GM19238 (cell line): ENCODE results near the gene SHC3.

ENCODE experiments used
- DNase-seq: peaks from one replicate; pipeline ENCODE4 v3.0.0; 2011; ENCODE audit warnings: low spot score; ENCODE audit not compliant: insufficient read length

Gene SHC3

DNA sequence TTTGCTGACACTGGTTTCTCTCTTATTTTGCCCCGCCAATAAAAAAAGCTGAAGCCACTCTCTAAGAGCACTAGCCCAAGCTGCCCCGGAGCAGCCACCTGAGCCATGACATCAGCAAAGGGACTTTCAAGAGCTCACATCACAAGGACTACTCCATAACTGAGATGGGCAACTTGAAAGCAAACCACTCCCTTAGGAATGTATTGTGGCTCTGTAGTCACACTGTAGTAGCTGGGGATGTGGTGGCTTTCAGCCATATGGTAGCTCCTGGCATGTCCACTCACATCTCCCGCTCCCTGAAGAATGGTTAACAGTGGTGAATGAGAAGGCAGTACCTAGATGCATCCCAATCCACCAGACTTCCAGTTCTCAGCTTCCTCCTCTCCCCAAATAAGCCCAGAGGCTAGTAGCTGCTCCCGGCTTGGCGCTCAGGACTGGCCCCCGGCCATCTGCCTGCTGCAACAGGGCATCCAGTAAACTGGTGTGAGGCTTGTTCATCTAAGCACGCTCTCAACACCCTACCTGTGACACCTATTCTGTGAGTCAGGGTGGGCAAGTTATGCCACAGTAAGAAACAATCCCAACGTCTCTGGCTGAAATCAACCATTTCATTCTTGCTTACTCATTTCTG lies 123.6 kb downstream of the SHC3 start:
- no peak for DNase-seq

DNA sequence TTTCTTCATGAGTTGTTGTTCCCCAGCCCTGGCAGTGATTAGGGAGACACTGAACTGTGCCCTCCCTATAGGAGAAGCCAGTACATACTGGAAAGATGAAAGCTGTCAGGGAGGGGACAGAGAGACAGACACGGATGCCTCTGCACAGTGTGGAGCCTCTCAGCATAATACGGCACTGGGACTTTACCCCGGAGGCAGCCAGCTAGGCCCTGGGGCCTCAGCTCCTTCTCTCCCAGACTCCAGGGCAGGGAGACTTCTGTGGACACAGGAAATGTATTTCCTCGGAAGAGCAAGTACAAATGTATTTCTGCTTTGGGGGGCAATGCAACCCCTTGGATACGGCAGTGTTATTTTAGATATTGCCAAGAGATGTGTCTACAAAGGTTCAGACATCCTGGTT lies 125.3 kb downstream of the SHC3 start:
- DNase-seq: no peak

DNA sequence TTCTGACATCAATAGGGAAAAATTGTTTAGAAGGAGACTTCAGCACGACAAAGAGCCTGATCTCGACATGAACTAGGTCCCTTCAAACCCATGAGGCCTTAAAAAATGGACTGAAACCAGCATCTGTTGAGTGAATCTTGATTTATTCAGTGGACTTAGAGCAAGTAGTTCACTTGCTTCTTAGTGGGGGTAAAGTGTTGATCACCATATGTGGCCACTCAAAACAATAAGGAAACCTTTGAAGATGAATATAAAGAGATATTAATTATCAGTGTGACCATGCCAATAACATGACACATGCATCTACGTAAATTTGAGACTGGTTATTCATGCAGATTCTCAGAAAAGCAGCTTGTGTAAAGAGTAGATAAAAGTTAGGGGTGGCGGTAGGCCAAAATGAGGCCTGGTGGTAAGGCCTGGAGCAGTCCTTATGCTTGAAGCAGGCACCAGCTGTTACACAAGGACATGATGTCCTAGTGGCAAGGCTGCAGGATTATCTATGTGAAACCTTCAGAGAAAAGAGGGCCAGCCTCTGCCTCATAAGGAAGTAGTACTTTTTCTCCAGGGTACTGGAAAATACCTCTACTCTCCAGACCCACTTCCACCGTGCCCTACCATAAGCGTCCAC lies 126.0 kb downstream of the SHC3 start:
- DNase-seq: no peak

DNA sequence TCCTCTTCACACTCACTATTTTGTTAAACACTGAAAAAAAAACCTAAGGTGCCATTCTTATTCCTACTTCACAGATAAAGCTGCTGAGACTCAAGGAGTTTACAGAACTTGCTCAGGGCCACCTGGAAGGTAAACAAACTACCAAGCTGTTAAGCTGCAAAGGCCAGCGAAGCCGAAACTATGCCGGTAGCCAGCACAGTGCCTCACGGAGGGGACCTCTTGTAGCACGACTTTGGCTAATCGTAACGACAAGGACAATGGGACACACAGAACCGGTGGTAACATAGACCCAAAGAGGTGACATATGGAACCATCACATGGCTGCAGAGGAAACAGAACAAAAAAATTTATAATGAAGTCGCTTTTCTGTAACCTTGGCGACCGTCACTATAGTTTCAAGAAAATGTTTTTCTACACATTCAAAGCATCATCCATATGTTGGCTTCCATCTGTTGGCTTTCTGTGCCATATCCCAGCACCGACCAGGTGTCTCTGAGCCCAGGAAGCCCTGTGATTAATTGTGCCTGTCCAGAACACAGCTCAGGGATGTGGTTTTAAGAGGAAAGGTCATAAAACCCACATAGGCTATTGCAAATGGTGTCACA lies 127.1 kb downstream of the SHC3 start:
- no peak for DNase-seq

DNA sequence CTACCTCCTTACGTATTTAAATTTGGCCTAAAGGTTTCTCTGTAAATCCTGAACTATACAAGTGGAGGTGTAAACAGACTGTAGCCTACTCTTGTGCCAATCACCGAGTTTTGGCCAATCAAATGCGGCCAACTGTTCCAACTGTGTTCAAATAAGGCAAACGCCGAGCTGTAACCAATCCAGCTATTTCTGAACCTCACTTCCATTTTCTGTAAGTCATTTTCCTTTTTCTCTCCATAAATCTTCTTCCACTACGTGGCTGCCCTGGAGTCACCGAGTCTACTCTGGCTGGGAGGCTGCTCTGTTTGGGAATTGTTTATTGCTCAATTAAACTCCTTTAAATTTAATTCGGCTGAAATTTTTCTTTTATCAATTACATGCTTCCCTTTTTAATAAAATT lies 129.0 kb downstream of the SHC3 start:
- no peak for DNase-seq

DNA sequence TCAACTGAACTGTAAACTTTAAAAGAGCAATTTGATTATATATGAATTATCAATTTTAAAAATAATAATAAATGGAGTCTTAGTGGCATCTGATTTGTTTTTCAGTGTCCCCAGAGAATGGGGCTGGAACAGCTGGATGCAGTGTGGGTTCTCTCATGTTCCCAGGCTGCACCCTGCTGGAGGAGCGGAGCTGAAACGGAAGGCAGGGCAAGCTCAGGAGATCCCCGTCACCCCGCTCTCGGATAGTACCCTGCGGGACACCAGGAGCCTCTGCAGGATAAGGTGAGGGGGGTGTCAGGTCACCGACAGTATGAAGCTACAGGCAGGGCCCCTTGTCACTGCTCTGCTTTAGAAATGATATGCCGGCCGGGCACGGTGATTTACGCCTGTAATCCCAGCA lies 130.0 kb downstream of the SHC3 start:
- DNase-seq: no peak

DNA sequence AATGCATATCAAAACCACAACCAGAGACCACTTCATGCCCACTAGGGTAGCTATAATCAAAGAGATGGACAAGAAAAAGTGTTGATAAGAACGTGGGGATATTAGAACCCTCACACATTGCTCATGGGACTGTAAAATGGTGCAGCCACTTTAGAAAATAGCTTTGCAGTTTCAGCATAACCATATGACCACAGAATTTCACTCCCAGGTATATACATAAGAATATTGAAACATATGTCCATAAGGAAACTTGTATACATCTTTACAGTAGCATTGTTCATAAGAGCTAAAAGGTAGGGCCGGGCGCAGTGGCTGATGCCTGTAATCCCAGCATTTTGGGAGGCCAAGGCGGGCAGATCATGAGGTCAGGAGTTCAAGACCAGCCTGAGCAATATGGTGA lies 131.0 kb downstream of the SHC3 start:
- DNase-seq: no peak

DNA sequence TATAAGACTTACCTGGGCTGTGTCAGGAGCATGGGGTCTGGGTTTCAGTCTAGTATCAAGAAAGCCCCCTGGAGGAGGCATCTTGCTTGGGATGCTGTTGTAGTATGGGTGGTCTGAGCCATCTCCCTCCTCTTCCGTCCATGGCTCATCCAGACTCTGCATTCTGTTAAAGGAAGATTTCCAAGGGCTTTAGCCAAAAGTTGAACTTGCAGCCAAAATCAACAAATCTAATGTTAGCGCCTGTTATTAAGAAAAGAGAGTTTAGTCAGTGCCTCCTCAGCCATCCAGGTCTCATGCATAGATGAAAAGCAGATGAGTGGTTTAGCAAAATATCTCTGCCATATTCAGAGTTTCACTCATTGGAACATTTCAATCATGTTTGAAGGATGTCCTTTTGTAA lies 131.8 kb downstream of the SHC3 start:
- DNase-seq: no peak

DNA sequence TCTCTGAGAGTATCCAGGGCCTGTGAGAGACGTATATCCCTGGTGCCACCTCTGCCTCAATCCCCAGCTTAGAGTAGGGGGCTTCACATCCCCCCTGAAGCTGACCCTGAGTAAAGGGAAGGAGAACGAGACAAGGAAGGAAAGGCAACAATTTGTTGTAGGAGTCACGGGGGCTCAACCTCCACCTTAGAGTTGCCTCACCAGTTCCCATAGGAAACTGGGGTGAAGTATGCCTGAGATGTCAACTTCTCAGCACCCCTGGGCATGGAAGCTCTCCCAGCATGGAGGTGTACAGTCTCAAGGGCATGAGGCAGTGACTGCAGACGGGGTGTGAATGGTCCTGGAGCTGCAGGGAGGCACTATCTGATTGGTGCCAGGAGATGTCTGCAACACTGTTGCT lies 133.7 kb downstream of the SHC3 start:
- no peak for DNase-seq

DNA sequence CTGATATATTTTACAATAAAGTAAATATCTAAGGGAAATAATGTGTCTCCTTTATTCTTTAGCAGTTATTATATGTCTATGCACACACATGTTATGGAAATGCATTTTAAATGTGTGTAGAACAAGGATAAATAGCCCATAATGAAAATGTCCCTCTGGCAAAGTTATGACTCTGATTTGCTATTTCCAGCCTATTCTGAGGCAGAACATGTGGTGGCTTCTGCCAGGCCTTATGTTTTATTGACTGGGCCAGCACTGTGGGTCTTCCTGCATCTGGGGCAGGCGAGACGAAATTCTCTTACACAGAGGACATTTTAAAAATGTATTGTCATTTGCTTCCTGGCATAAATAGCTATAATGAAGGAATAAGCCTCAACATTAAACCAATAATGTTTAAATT lies 134.5 kb downstream of the SHC3 start:
- no peak for DNase-seq

DNA sequence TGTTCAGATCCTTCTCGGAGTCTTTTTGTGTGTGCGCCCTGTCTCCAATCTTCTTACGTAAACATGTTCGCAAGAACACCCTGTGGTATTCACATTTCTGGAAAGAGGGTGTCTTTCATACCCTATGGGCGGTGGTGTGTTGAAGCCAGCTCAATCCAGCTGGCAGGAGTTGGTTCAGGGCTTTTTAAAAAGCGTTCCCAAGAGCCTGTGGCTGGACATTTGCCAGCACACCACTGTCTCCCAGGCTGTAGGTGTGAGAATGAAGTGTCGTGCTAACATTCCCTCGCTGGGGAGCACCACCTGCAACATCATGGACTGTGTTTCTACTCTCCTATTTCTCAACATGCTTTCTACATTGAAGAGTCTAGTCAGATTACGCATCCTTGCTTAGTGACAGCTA lies 135.6 kb downstream of the SHC3 start:
- DNase-seq: no peak

DNA sequence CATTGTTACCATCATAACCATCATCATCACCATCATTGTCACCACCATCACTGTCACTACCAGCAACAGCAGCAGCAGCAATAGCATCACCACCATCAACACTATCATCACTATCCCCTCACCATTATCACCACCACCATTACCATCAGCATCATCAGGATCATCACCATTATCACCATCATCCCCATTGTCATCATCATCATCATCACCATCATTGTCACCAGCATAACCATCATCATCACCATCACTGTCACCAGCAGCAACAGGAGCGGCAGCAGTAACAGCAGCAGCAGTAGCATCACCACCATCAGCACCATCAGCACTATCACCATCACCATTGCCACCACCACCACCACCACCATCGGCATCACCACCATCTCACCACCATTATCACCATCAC lies 139.0 kb downstream of the SHC3 start:
- DNase-seq: no peak

DNA sequence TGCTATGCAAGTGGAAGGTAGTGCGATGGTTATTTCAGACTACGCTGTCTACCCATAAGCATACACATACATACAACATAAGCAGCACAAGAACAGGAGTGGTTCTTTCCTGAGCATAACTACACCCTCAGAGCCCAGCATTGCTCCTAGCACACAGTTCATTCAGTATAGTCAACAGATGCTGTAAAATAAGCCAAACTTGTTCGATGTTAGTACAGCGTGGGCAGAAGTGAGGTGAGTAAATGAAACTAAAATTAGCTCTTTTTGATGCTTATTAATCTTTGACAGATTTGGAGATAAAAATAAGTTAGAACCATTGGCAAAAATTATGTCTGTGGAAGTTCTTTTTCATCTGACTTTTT lies 139.5 kb downstream of the SHC3 start:
- DNase-seq: no peak

DNA sequence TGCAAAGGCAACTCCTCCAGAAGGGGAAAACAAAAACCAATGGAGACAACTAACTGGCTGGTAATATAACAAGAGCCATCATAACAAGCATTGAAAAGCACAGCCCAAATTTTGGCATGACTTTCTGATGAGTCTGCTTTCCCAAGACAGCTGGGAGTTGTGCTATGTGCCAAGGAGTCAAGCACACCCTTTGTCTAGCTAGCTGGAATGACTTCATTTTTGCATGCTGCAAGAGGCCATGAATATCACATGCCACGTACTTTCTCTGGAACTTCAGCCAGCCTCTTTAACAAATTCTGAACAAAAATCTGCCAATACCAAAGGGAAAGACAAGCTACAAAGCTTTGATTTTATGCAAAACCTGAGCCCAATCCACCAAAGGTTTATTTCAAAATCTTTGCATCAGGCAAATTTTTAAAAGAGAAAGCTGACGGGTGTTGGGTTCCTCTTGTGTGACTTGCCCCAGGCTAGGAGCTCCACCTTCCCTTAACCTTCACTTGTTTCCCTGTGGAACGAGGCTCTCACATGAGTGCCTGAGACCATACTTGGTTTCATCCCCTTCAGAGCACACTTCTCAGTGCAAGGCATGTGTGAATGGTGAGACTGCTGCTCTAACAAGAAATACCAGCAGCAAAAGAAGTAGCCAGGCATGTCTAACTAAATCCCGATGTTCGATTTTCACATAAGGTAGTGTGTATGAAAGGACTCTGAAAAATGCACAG lies 140.1 kb downstream of the SHC3 start:
- no peak for DNase-seq

DNA sequence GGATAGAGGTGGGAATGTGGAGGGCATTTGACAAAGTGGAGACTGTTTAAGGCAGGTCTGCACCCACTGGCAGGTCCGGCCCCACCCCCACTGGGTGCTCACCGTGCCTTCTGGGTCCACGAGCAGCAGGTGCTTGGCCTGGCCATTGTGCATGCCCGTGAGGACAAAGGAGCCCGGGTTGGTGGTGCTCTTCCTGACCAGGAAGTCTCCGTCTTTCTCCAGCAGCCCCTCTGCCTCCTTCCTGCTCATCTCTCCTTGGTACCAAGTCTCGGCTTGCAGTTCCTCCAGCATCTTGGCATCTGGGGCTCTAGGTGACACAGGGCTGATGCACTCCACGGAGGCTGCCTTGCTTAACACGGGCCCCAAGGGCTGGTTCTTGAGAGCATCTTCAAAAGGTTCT lies 140.7 kb downstream of the SHC3 start:
- no peak for DNase-seq

DNA sequence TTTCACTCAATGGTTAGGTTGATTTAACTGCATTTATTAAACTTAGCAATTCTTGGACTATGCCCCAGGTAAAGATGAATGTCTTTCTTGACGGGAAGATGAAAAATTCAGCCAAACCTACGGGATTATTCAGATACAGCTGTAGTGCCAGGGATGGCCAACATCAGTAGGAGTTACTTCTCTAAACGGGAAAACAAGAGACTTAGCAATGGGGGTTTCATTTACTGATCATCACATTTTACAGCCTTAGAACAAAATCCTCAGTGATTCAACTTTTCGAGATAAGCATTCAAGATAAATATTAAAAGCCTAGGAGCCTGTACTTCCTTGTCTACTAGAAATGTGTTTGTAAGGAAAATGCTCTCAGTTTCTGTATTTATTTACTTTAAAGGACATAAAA lies 141.3 kb downstream of the SHC3 start:
- no peak for DNase-seq

DNA sequence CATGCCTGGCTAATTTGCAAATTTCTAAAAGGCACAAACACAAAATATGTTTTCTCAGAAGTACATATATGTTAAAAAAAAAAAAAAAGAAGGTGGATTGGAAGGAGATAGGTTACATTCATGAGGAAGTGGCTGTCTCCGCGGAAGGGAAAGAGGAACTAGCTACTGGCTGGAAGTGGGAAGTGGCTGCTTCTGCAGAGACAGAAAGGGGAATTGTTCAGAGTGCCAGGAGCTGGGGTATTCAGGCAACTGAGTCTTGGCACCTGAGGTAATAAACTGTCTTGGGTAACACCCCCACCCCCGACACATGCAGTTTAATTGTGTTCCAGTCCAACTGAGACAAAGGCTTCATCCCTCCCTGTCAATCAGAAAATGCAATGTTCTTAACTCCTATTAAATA lies 141.7 kb downstream of the SHC3 start:
- DNase-seq: no peak

DNA sequence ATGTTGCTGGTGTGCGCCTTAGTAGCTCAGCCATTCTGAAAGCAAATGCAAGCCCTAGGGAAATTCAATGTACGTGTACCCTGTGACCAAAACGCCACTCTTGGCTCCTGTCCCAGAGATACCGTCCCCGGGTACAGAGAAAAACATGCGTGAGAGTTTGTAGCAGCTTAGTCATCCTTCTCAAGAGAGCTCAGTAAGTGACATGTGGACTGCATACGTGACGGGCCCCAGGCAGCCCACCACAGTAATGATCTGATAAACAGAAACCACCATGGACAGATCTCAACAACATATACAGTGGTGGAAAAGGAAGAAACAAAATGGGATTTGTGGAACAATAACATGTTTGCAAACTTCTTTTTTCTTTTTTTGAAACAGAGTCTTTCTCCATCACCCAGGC lies 142.2 kb downstream of the SHC3 start:
- DNase-seq: no peak

DNA sequence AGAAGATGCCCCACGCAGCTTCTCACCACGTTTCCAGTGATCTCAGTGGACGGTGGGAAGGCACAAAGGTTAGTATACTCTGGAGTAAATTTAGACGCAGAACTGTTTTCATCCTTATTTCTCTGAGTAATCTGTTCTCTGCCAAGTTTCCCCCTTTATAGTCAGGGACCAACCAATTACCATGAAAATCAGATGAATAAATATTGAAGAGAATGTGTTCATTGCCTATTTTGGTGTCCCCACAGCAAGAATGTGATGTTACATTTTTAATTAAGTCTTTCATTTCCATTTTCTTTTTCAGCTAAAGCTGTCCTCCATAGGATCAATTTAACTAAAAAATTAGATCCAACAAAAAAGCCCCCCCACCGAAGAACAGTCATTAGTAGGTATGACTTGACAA lies 146.0 kb downstream of the SHC3 start:
- no peak for DNase-seq

DNA sequence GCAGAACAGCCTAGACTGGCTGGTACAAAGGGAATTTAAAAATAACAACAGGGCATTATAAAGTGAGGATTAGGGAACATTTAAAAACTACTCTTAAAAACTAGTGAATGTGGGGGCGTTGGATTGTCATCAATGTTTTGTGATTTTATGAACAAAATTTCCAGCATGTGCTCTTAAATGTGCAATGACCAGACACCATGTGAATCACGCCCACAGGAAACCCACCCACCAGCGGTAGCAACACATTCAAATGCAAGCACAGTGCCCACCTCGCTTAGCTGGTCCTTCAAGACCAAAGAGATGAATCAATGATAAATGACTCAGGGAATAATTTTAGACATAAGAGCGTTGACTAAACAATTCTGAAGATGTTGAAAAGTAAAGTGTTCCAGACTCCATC lies 146.4 kb downstream of the SHC3 start:
- DNase-seq: no peak

DNA sequence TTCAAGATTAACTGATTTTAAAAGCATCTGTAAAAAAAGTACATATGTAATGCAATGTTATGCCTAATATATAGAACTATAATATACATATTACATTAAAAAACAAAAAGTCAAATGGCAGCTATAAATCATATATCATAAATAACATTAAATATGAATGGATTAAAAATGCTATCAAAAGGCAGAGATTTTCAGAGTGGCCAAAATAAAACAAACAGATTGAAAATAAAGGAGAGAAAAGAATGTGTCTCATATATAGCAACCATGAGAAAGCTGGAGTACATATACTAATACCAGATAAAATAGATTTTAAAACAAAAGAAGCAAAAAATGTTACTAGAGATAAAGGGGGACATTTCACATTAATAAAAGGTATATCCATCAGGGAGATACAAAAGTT lies 148.8 kb downstream of the SHC3 start:
- DNase-seq: no peak

DNA sequence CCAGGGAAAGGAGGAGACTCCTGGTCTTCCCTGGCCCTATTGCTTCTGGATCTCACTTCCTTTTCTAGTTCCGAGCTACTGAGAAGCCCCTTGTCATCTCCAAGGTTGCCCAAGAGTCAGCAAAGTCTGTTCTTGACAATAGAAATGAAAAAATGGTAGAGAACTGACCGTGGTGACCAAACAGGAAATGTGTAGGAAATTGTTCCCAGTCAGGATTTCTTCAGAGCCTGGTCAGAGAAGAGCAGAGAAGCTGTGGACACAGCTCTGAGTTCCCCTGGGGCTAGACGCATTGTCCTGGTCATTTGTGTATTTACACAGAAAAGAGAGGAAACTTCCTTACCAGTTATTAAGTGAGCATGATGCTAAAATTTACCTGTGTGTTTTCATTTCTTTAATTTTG lies 151.7 kb downstream of the SHC3 start:
- no peak for DNase-seq

DNA sequence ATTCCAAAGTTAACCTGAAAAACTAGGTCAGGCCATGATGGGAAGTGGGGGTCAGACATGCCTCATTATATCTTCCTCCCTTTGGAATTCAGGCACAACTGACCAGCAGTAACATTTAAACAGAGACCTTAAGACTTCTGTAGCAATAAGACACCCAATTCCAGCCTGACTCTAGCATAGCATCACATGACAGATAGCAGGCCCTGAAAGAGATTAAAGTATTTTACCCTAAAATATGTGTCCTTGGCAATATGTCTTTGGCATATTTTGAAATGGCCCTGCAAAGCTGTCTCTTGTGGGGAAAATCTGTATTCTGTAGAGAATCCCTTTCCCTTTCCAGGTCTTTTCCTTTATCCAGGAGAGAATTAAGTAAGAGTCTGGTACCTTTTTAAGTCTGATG lies 153.1 kb downstream of the SHC3 start:
- DNase-seq: no peak
